Measurements from ENCODE around the gene MRPL4.

Gene MRPL4

GRCh38 chr19:10251792-10252694, at the start of gene MRPL4:
Gene MRPL4, plus strand, starts transcription at chr19:10252214. Its CDS starts 40 bp downstream, at chr19:10252254.
- DNase-seq: peak; percentile 72 to 99 (median 94)

GRCh38 chr19:10203686-10204085, 48.3 kb upstream of the MRPL4 start:
- DNase-seq: no peak

- no peak for DNase-seq
Observed at GRCh38 chr19:10205636-10206035, 46.4 kb upstream of the MRPL4 start.

GRCh38 chr19:10206226-10206885, 45.7 kb upstream of the MRPL4 start:
- DNase-seq: no peak

- DNase-seq: no peak
Observed at GRCh38 chr19:10207026-10207425, 45.0 kb upstream of the MRPL4 start.

- no peak for DNase-seq
Observed at GRCh38 chr19:10209315-10209714, 42.7 kb upstream of the MRPL4 start.

GRCh38 chr19:10211061-10211460, 41.0 kb upstream of the MRPL4 start:
- no peak for DNase-seq

GRCh38 chr19:10211691-10212090, 40.3 kb upstream of the MRPL4 start:
- DNase-seq: no peak

- no peak for DNase-seq
Observed at GRCh38 chr19:10214784-10215183, 37.2 kb upstream of the MRPL4 start.

GRCh38 chr19:10217085-10217484, 34.9 kb upstream of the MRPL4 start:
- DNase-seq: no peak

- DNase-seq: no peak
Observed at GRCh38 chr19:10219678-10220077, 32.3 kb upstream of the MRPL4 start.

- no peak for DNase-seq
Observed at GRCh38 chr19:10220695-10221094, 31.3 kb upstream of the MRPL4 start.

- no peak for DNase-seq
Observed at GRCh38 chr19:10222201-10222890, 29.7 kb upstream of the MRPL4 start.

- DNase-seq: no peak
Observed at GRCh38 chr19:10223488-10224213, 28.4 kb upstream of the MRPL4 start.

GRCh38 chr19:10224337-10224736, 27.7 kb upstream of the MRPL4 start:
- no peak for DNase-seq

GRCh38 chr19:10226021-10226375, 26.0 kb upstream of the MRPL4 start:
- DNase-seq: peak in 1 of 56 donors; percentile 30

- DNase-seq: peak in 37 of 56 donors; percentile 19 to 79 (median 50)
Observed at GRCh38 chr19:10226376-10227025, 25.5 kb upstream of the MRPL4 start.

- DNase-seq: peak in 55 of 56 donors; percentile 10 to 98 (median 90)
Observed at GRCh38 chr19:10227026-10227971, 24.7 kb upstream of the MRPL4 start.

- no peak for DNase-seq
Observed at GRCh38 chr19:10228393-10228792, 23.6 kb upstream of the MRPL4 start.

GRCh38 chr19:10228920-10229319, 23.1 kb upstream of the MRPL4 start:
- DNase-seq: no peak
